SU-DHL-6 (cell line): ENCODE data around the gene NOTCH2.

Experiments used
- CTCF ChIP-seq: fragments of 200-600 bp; sonication (generic); IDR thresholded peaks from one replicate; pipeline ENCODE4 v1.5.1; 2017; ENCODE audit warnings: antibody characterized with exemption, mild to moderate bottlenecking, low read length, moderate library complexity; ENCODE audit not compliant: insufficient read depth, poor library complexity, severe bottlenecking
- EZH2phosphoT487 ChIP-seq: fragments of 200-600 bp; sonication (generic), shearing (Covaris generic); conservative IDR thresholded peaks from 2 replicates; pipeline ENCODE4 v1.6.1; 2018; ENCODE audit warnings: mild to moderate bottlenecking, antibody characterized with exemption, low read length, moderate library complexity, mixed read lengths

DNA sequence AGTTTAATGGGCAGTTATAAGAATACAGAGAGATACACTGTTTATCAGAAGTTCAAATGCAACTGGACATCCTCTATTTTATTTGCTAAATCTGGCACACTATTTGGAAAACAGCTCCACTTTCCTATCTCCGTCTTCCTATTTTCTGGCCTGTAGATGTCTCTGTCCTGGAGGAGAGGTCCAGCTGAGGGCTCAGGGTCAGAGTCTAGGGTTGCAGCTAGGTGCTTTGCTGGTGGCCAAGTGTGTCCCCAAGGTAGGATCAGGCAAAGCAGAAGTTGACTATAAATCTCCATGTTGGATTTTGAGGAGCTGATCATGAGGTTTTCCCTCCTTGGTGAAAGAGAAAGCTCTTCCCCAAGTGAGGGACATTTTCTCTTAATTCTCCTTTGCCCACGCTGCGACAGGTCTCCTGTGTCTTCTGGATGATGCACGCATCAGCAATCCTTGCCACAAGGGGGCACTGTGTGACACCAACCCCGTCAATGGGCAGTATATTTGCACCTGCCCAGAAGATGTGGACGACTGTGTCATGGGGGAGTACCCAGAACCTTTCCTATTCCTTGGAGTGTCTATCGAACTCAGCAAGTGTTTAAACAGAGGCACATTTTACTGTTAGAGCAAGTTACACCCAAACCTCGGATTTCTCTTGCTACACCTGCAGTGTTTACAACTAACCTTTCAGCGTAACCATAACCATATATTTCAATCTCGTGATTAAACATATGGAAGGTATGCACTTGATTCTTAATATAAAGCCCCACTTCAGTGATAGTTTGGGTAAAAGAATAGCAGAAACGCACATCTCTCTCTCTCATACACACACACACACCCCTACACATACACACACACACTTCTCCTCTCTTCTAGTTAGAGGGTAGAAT, 183.3 kb downstream of the NOTCH2 start:
- TF ChIP-seq CTCF: peak; percentile 92
- no peak for TF ChIP-seq EZH2phosphoT487
